OCI-LY7 (cell line): ENCODE measurements around the gene PREPL.

Source experiments
- EZH2phosphoT487 ChIP-seq: fragments of 200-600 bp; sonication (generic); IDR thresholded peaks from 2 replicates; pipeline ENCODE4 v1.6.1; 2018; ENCODE audit warnings: low read depth, borderline replicate concordance, mild to moderate bottlenecking, mixed run types, antibody characterized with exemption, low read length, moderate library complexity, mixed read lengths
- TF ChIP-seq, protein P1 (sequence below): fragments of 200-600 bp; sonication (generic); conservative IDR thresholded peaks from 2 replicates; pipeline ENCODE4 v1.5.1; 2014; ENCODE audit warnings: mild to moderate bottlenecking, antibody characterized with exemption, low read length, moderate library complexity, mixed read lengths

DNA sequence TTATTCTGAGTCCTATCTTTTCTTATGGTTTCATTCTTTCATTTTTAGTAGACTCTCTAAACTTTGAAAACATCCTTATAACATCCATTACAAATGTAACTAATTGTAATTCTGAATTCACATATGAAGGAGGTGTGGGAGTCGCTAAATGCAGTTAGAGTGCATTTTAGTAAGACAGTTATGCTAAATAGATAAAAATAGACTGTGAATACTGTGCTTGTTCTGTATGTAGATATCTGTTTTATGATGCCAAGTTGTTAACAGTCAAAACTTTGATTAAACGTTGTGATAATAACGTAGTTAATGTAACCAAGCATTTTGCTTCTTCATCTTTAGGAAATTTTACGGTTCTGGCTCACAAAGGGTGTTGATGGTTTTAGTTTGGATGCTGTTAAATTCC, 61.7 kb downstream of the PREPL start:
- TF ChIP-seq, protein P1, sequence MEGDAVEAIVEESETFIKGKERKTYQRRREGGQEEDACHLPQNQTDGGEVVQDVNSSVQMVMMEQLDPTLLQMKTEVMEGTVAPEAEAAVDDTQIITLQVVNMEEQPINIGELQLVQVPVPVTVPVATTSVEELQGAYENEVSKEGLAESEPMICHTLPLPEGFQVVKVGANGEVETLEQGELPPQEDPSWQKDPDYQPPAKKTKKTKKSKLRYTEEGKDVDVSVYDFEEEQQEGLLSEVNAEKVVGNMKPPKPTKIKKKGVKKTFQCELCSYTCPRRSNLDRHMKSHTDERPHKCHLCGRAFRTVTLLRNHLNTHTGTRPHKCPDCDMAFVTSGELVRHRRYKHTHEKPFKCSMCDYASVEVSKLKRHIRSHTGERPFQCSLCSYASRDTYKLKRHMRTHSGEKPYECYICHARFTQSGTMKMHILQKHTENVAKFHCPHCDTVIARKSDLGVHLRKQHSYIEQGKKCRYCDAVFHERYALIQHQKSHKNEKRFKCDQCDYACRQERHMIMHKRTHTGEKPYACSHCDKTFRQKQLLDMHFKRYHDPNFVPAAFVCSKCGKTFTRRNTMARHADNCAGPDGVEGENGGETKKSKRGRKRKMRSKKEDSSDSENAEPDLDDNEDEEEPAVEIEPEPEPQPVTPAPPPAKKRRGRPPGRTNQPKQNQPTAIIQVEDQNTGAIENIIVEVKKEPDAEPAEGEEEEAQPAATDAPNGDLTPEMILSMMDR = no peak
- no peak for TF ChIP-seq EZH2phosphoT487
